Fibroblast of skin of scalp (primary cell): ENCODE data around the gene SPSB2.
"Not testable (repeated sequence)": the region's sequence is repeated elsewhere in the genome, so short reads cannot be mapped to it uniquely, and the experiment has no call there.

Experiments
- DNase-seq: peaks from one replicate; pipeline ENCODE4 v3.0.0-alpha.2; 2013

The SPSB2 gene

DNA sequence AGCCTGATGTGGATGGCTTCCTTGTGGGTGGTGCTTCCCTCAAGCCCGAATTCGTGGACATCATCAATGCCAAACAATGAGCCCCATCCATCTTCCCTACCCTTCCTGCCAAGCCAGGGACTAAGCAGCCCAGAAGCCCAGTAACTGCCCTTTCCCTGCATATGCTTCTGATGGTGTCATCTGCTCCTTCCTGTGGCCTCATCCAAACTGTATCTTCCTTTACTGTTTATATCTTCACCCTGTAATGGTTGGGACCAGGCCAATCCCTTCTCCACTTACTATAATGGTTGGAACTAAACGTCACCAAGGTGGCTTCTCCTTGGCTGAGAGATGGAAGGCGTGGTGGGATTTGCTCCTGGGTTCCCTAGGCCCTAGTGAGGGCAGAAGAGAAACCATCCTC lies 2.8 kb downstream of the SPSB2 start:
- DNase-seq: not testable (repeated sequence)

DNA sequence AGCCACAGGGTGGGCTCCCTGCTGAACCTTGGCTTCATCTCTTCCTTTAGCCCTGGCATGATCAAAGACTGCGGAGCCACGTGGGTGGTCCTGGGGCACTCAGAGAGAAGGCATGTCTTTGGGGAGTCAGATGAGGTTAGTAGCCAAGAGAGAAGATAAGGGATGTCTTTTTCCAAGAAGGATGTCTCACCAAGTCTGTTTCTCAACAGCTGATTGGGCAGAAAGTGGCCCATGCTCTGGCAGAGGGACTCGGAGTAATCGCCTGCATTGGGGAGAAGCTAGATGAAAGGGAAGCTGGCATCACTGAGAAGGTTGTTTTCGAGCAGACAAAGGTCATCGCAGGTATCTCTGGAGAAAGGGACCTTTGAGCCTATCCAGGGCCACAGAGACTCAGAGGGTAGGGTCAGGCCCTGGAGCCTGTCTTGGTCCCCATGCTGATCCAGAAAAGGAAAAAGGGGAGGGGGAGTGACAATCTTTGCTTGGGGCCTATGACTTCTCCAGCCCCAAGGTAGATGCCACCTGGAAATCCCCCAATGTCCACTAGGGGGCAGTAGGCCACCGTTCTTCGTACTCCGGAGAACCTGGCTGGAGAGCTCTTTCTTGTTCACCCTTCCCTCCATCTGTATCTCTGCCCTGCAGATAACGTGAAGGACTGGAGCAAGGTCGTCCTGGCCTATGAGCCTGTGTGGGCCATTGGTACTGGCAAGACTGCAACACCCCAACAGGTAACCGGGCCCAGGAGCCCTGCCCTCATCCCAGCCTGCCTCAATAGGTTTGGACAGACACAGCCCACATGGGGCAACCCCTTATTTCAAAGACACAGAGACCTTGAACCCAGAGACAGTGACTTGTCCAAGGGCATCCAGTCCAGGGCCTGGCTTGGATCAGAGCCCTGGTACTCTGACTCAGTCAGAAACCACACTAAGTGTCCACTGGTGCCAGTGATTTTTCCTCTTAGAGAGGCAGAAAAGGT lies 3.8 kb downstream of the SPSB2 start:
- peak; percentile 71 for DNase-seq

DNA sequence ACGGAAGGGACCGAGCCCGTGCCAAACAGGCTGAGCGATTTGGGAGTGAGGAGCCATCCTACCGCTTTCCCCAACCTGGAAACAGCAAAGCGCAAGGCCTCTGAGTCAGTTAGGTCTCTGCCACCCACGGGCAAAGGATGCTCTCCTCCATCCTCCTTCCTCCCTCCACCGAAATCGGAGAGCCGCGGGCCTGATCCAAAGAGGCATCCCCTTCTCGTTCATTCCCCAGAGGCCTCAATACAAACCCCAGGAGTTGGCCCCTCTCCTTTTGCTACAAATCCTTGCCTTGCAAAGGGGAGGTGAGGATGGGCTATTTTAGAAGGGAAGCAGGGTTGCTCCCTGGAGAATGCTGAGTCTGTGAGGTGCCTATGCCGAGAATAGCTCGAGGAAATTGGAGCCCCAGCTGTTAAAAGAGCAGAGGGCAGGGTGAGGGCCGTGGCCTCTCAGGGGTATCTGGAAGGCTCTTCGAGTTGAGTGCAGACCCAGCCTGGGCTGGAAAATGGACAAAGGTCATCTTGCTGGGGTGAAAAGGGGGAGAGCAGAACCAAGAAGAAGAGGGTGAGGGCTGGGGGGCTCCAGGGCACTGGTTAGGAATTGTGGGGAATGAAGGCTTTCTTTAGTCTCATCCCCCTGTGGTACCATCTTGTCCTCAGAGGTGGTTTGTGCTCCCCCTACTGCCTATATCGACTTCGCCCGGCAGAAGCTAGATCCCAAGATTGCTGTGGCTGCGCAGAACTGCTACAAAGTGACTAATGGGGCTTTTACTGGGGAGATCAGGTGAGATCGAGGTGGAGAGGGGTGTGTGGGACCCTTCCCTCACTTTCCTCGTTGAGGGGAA lies 4.7 kb downstream of the SPSB2 start:
- peak; percentile 44 for DNase-seq

DNA sequence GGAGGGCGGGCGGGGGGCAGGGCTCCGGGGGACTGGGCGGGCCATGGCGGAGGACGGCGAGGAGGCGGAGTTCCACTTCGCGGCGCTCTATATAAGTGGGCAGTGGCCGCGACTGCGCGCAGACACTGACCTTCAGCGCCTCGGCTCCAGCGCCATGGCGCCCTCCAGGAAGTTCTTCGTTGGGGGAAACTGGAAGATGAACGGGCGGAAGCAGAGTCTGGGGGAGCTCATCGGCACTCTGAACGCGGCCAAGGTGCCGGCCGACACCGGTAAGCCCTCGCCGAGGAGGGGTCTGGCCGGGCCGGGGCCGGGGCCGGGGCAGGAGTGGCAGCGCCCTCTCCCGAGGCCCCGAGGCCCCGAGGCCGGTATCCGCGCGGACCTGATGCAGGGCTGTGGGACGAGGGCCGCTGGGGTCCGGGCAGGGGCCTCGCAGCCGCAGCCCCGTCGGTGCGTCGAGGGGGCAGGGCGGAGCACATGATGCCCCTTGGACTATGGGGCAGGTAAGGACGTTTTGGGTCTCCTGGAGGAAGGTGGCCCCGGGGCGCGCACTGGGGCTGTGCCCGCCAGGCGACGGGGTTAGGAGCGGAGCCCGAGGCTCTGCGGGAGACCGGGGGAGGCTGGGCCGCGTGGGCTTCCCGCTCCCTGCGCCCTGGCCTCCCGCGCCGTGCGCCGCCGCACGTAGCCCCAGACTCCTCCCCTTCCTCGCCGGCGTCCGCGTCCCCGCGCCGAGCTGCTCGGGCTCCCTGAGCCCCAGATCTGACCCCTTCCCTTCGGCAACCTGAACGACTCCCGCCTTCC lies 5.5 kb downstream of the SPSB2 start, which contains the start of gene TPI1:
TPI1 (plus strand) TSS at position 119 of the 798 bp plus-strand sequence; CDS start at position 155, 36 bp downstream.
- peak; percentile 85 for DNase-seq

DNA sequence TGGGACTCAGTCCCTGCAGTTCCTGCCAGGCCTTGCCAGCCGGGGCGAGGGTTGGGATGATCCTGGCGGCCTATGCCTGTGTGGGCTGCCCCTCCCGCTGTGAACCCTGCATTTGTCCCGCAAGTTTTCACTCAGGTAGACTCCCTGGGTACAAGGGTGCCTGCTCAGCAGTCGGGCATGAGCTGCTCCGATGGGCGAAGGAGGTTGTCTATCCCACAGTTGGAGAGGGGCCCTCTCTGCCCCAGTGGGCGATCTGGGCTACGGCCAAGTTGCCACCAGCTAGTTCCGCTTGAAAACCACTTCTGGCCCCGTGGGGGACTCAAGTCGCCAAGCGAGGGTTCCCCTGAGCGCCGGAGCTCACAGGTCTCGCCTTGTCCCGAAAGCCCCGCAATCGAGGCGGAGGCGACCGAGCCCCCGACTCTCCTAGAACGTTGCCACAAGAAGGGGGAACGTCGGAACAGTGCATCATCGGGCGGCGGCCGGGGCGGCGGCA lies 6.1 kb downstream of the SPSB2 start:
- no peak for DNase-seq

DNA sequence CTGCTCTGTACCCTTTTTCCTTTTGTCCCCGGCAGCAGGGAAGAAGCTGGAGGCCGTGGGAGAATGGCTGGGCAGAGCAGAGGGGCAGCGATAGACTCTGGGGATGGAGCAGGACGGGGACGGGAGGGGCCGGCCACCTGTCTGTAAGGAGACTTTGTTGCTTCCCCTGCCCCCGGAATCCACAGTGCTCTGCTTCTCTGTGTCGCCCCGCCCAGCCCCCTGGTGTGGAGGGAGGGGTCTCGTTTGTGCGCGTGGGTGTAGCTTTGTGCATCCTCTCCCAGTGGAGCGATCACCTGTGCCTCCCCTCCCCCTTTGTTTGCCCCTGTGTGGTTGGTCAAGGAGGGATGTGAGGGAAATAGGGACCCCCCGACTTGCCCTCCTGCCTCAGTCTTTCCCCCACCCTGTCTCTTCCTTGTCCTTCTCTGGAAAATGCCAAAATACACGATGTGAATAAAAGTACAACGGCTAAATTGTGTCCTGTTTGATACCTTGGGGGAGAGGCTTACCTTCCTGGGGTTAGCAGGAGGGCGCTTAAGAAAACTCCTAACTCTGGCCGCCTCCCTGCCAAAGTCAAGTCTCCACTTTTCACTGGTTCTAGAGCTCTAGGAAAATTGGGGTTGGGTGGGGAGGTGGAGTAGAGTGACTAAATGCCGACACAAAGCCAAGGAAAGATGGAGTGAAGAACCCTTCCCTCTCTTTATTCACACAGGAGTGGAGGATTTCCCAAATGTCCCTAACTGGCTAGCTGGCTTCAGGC lies 6.8 kb downstream of the SPSB2 start:
- DNase-seq: no peak

DNA sequence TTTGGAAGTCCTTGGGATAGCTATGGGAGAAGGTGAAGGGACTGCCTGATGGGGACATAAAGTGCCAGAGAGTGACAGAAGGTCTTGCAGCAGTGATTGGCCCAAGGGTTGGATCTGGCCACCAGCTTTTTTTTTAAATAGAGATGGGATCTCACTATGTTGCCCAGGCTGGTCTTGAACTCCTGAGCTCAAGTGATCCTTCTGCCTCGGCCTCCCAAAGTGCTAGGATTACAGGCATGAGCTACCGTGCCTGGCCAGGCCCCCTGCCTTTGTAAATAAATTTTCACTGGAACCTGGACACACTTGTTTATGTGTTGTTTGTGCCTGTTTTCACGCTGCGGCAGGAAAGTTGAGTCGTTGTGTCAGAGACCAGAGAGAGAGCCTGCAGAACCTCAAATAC lies 7.8 kb downstream of the SPSB2 start:
- DNase-seq: not testable (repeated sequence)

DNA sequence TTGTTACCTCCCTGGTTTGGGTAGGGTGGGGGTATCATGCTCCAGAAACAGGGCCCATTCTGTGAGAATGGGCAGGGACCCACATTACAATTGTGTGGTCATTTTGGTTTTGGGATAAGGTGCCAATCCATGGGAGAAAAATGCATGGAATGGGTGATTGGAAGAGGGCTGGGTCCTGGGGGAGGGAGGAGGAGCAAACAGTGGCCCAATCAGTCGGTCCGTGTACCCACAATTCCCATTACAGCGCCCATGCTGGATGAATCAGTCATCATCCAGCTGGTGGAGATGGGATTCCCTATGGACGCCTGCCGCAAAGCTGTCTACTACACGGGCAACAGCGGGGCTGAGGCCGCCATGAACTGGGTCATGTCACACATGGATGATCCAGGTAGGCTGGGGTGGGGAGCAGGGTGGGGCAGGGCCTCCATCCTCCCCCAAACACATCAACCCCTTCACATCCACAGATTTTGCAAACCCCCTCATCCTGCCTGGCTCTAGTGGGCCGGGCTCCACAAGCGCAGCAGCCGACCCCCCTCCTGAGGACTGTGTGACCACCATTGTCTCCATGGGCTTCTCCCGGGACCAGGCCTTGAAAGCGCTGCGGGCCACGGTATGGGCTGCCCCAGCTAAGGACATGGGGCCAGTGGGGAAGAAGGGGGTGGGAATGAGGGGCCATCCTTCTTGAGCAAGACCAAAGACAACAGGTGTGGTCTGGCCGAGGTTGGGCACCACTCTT lies 9.3 kb downstream of the SPSB2 start:
- peak; percentile 46 for DNase-seq

DNA sequence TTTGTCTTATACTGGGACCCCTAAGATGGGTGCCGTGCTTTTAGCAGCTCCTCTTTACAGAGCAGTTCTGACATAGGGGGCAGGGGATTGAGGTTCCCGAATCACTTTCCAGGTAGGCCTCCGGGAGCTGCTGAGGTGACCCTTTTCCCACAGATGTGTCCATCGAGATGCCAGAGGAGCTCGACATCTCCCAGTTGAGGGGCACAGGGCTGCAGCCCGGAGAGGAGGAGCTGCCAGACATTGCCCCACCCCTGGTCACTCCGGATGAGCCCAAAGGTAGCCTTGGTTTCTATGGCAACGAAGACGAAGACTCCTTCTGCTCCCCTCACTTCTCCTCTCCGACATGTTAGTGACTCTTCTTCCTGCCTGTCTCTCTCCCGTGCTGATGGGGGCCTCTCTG lies 10.1 kb downstream of the SPSB2 start:
- DNase-seq: no peak

DNA sequence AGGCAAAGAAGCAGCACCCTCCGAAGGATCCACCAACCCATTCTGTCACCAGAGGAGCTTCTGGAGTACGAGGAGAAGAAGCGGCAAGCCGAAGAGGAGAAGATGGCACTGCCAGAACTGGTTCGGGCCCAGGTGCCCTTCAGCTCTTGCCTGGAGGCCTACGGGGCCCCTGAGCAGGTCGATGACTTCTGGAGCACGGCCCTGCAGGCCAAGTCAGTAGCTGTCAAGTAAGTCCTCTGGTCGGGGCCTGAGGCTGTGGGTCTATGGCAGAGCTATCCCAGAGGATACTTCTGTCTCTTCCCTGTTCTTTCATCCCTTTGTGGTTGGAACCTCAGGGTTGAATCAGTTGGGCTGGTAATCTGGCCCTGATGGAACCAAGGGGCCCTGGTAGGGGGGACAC lies 11.7 kb downstream of the SPSB2 start:
- DNase-seq: no peak

DNA sequence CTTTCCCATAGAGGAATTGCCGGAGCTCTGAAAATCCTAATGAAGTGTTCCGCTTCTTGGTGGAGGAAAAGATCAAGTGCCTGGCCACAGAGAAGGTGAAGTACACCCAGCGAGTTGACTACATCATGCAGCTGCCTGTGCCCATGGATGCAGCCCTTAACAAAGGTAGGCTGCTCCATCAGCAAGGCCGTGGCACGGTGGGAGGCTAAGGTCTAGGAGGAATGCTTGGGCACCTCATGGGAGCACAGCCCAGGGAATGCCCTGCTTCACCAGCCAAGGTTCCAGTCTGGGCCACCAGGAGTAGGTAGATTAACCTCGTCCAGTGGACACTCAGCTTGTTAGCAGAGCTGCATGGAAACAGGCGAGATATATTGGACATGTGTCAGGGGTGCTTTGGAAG lies 12.2 kb downstream of the SPSB2 start:
- no peak for DNase-seq

DNA sequence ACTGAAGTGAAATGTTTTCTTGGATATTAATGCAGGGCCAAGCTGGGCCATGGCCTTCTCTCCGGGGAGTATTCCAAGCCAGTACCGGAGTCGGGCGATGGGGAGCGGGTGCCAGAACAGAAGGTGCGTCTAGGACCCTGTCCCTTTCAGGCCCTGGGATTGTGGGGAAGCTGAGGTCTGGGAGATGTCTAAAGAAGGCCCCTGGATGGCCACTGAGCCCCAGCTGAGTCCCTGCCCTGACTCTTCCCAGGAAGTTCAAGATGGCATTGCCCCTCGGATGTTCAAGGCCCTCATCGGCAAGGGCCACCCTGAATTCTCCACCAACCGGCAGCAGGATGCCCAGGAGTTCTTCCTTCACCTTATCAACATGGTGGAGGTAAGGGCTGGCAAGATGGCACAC lies 13.0 kb downstream of the SPSB2 start:
- DNase-seq: no peak

DNA sequence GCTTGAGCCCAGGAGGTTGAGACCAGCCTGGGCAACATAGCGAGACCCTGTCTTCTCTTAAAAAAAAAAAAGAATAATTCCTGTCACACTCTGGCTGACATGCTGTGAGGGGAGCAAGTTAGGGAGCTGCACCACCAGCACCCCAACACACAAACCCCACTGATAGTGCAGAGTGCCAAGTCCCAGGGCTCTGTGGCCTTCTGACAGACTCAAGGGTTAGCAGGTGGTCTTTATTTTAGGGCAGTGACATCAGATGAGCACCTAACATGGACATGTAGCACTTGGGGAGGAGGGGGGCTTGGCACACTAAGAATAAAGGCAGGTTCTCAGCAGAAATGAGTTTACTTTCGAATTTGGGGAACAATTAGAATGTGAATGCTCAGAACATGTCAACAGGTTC lies 14.3 kb downstream of the SPSB2 start:
- DNase-seq: no peak

DNA sequence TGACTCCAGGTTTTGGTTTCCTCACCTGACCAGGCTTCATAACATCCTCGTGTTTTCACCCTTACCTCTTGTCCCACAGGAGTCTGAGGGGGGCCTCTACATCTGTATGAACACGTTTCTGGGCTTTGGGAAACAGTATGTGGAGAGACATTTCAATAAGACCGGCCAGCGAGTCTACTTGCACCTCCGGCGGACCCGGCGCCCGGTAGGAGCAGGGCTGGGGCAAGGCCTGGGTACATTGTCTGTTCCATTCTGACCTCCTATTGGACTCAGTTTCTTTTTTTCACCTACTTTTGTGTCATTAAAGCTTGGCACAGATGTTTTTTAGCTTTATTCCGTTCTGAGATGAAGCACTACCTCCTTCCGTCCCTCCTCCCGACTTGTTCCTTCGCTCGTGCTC lies 17.8 kb downstream of the SPSB2 start:
- DNase-seq: no peak

DNA sequence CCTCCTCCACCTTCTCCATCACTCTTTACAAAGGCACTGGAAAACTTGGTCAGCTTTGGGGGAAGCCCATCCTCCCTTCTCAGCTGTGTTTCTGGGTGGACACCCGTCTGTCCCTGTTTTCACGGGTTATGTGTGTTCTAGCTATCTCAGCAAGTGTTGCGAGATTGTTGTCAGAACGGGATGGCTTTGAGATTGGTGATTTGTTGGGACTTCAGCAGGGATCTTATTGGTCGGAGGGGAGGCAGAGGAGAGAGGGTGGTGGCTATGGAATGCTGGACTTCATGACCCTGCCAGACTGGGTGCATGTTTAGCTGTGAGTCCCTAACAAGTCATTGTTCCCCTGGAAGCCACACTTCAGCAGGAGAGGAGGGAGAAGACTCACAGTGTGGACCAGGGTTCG lies 19.1 kb downstream of the SPSB2 start:
- DNase-seq: no peak

DNA sequence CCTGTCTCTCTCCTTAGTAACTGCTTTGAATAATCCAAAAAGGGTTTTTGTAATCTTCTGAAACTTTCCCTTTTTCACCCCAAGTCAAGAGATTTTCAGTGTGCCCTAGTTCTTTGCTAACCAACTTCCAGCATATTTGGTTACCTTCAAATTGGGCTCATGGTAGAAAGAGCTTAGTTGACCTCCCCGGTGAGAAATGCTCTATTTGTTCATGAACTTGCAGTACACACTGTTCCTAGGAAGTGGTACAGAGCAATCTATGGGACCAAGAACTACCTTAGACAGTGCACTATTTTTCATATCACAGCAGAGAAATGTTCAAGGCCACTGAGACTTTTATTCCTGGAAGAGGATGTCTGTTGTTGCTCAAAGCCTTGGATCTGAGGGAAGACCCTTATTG lies 19.5 kb downstream of the SPSB2 start:
- no peak for DNase-seq

DNA sequence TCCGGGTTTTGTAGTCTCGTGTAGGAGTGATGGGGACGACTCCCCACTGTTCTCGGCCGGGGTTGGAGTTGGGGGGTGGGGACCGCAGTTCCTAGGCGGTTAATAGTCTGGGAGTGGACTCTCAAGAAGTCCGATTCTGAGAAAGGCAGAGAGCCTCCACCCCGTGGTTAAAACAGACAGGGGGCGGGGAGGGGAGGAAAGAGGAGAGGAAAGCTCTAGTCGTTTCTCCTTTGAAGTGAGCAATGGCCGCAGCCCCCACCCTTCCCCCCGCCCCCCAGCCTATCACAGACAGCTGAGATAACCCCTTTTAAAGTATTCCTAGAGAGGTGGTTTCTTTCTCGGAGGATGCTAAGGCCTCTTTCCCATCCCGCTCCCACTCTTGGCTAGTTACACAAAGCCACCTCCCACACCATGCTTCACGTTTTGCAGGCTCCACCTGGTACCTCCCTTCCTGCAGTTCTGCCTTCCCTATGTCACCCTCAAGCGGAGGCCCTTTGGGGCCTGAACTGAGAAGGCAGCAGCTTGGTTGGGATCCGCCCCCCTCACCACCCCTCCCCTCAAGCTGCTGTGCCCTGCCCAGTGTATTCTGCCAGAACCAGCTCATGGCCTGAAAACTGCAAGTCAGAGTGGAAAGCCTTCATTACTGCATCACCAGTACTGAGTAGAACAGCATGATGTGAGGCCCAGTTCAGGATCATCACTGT lies 20.3 kb downstream of the SPSB2 start:
- peak; percentile 73 for DNase-seq

DNA sequence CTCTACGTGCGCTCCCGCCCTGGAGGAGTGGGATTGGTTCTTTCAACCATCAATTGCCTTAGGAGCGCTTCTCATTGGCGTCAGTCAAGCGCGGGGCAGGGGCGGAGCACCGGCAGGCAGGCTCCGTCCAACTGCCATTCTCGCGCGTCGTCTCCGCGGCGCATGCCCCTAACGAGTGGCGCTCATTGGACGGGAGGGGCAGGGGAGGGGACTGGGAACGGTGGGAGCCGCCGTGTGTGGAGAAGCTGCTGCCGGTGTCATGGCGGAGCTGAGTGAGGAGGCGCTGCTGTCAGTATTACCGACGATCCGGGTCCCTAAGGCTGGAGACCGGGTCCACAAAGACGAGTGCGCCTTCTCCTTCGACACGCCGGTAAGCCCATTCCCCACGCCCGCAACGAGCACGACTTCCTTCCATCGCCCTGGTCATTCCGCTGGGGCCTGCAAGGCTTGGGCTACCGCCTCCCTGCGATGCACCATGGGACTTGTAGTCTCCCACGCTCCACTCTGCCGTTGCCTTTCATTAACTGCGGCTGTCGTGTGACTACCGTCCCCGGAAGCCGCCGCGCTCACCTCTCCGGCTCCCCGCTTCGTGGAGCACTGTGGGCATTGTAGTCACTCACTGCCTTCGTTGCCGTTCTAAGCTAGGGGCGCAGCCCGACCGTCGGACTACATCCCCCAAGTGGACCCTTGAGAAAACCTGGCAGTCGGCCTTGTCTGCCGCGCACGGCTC lies 21.0 kb downstream of the SPSB2 start, which contains the start of gene USP5:
USP5 (plus strand) TSS at position 230 of the 730 bp plus-strand sequence; CDS start at position 260, 30 bp downstream.
- DNase-seq: peak; percentile 100
